Stimulated activated CD8-positive, alpha-beta memory T cell treated with anti-CD3 and anti-CD28 coated beads, Interleukin-12 subunit alpha, Interleukin-12 subunit beta, amount 100 ng/mL, for 24 hours (primary cell): ENCODE data around the gene IFTAP.
"Not testable (repeated sequence)": the region's sequence is repeated elsewhere in the genome, so short reads cannot be mapped to it uniquely, and the experiment has no call there.

Source experiments
- DNase-seq: peaks from one replicate; pipeline ENCODE4 v3.0.0-alpha.2; 2020; ENCODE audit errors: extremely low read depth

IFTAP gene

GRCh38 chr11:36594316-36594989 is at the start of gene IFTAP:
Gene IFTAP, plus strand, starts transcription at chr11:36594502. Its CDS starts 15,602 bp downstream, at chr11:36610104.
- no peak for DNase-seq

GRCh38 chr11:36550385-36551115 is 43.8 kb upstream of the IFTAP start:
- DNase-seq = no peak

GRCh38 chr11:36557390-36557789 is 36.9 kb upstream of the IFTAP start:
- DNase-seq = not testable (repeated sequence)

GRCh38 chr11:36557991-36558390 is 36.3 kb upstream of the IFTAP start:
- no peak for DNase-seq

GRCh38 chr11:36558571-36559413 is 35.5 kb upstream of the IFTAP start:
- DNase-seq = no peak

- DNase-seq = no peak
Measured at GRCh38 chr11:36564376-36565030, 29.8 kb upstream of the IFTAP start.

- no peak for DNase-seq
Measured at GRCh38 chr11:36565031-36565610, 29.2 kb upstream of the IFTAP start.

GRCh38 chr11:36566407-36567053 is 27.8 kb upstream of the IFTAP start:
- no peak for DNase-seq

GRCh38 chr11:36567694-36568093 is 26.6 kb upstream of the IFTAP start, which contains the start of gene RAG1:
Gene RAG1, plus strand, starts transcription at chr11:36568007. Its CDS starts 5,298 bp downstream, at chr11:36573305.
- DNase-seq = no peak

GRCh38 chr11:36569095-36569494 is 25.2 kb upstream of the IFTAP start:
- no peak for DNase-seq

GRCh38 chr11:36574486-36574885 is 19.8 kb upstream of the IFTAP start:
- no peak for DNase-seq

- no peak for DNase-seq
Measured at GRCh38 chr11:36577373-36577772, 16.9 kb upstream of the IFTAP start.

GRCh38 chr11:36577859-36578258 is 16.4 kb upstream of the IFTAP start:
- no peak for DNase-seq

- DNase-seq = no peak
Measured at GRCh38 chr11:36578458-36578857, 15.8 kb upstream of the IFTAP start.

- DNase-seq = no peak
Measured at GRCh38 chr11:36581536-36581935, 12.8 kb upstream of the IFTAP start.

GRCh38 chr11:36583667-36584066 is 10.6 kb upstream of the IFTAP start:
- DNase-seq = no peak

GRCh38 chr11:36586543-36586942 is 7.8 kb upstream of the IFTAP start:
- DNase-seq = no peak

GRCh38 chr11:36588099-36588498 is 6.2 kb upstream of the IFTAP start:
- no peak for DNase-seq

GRCh38 chr11:36590513-36590912 is 3.8 kb upstream of the IFTAP start:
- no peak for DNase-seq

GRCh38 chr11:36591433-36591832 is 2.9 kb upstream of the IFTAP start:
- DNase-seq = no peak

GRCh38 chr11:36596880-36597279 is 2.6 kb downstream of the IFTAP start:
- DNase-seq = no peak
